AML-193 (cell line): ENCODE measurements around the gene ELANE.
"Not testable (repeated sequence)": the region's sequence is repeated elsewhere in the genome, so short reads cannot be mapped to it uniquely, and the experiment has no call there.

ENCODE experiments used
- DNase-seq, 2 experiments: peaks; one replicate each; lab custom pipeline; 2025; lab: John Stamatoyannopoulos, UW

The ELANE gene

GRCh38 chr19:842802-843179 is 9.3 kb upstream of the ELANE start:
- not testable (repeated sequence) for DNase-seq

GRCh38 chr19:843180-843835 is 8.8 kb upstream of the ELANE start:
- no peak for DNase-seq

- no peak for DNase-seq
Observed at GRCh38 chr19:843836-844545, 8.1 kb upstream of the ELANE start.

- no peak for DNase-seq
Observed at GRCh38 chr19:844546-844971, 7.5 kb upstream of the ELANE start.

GRCh38 chr19:845707-846521 is 6.2 kb upstream of the ELANE start:
- DNase-seq, result no peak

- DNase-seq, result no peak
Observed at GRCh38 chr19:848386-848921, 3.6 kb upstream of the ELANE start.

- not testable (repeated sequence) for DNase-seq
Observed at GRCh38 chr19:849195-849594, 2.9 kb upstream of the ELANE start.

- DNase-seq, result peak; percentile 75 to 80
Observed at GRCh38 chr19:850221-850978, 1.7 kb upstream of the ELANE start.

GRCh38 chr19:850979-851335 is 1.1 kb upstream of the ELANE start:
- no peak for DNase-seq

GRCh38 chr19:853014-853585 is 997 bp downstream of the ELANE start:
- no peak for DNase-seq

- not testable (repeated sequence) for DNase-seq
Observed at GRCh38 chr19:853614-854220, 1.6 kb downstream of the ELANE start.

- no peak for DNase-seq
Observed at GRCh38 chr19:854549-854948, 2.4 kb downstream of the ELANE start.

- DNase-seq, result no peak
Observed at GRCh38 chr19:855142-855541, 3.0 kb downstream of the ELANE start.

- no peak for DNase-seq
Observed at GRCh38 chr19:855566-856120, 3.5 kb downstream of the ELANE start.

GRCh38 chr19:858284-858683 is 6.2 kb downstream of the ELANE start:
- no peak for DNase-seq

GRCh38 chr19:858868-859843 is 7.1 kb downstream of the ELANE start, which contains the start of gene CFD:
Gene CFD, plus strand, starts transcription at chr19:859664. Its CDS starts 26 bp downstream, at chr19:859690.
- peak; percentile 73 to 77 for DNase-seq

- no peak for DNase-seq
Observed at GRCh38 chr19:861141-861755, 9.1 kb downstream of the ELANE start.

GRCh38 chr19:861756-862580 is 9.9 kb downstream of the ELANE start:
- DNase-seq, result peak in 1 of 2 experiments; percentile 38
